ENCODE data around the gene WDR43.
"Not testable (repeated sequence)": the region's sequence is repeated elsewhere in the genome, so short reads cannot be mapped to it uniquely, and the experiment has no call there.

WDR43 gene

GRCh38 chr2:28977176-28977875 is 82.9 kb downstream of the WDR43 start:
- Histone ChIP-seq H3K4me1 (ENCODE audit: control insufficient read depth, insufficient read depth, low read length) (peaks cover 19% of the 10 kb centered on the region), H3K36me3 (ENCODE audit: control insufficient read depth, insufficient read depth, low read length) (no peaks in the 10 kb centered on the region), H3K4me3 (ENCODE audit: insufficient read depth, low read depth, low read length) (no peak overlapping the region), H3K27me3 (ENCODE audit: control insufficient read depth, insufficient read depth, low read length, poor library complexity, severe bottlenecking) (no peaks in the 10 kb centered on the region), H3K27ac (ENCODE audit: insufficient read depth, low read depth, low read length, poor library complexity, severe bottlenecking) (no peak overlapping the region), H3K9me3 (ENCODE audit: control insufficient read depth, low read length) (no peaks in the 10 kb centered on the region)
- WGBS, 2 experiments, result 86 to 88% methylated on average over 10 of the region's 10 CpGs

GRCh38 chr2:28978001-28978400 is 83.5 kb downstream of the WDR43 start:
- not testable (repeated sequence) for H3K9me3 ChIP-seq (ENCODE audit: control insufficient read depth, low read length)
- 93 to 95% methylated on average over 8 of the region's 8 CpGs for WGBS, 2 experiments

GRCh38 chr2:28978606-28979005 is 84.1 kb downstream of the WDR43 start:
- Histone ChIP-seq H3K36me3 (ENCODE audit: control insufficient read depth, insufficient read depth, low read length) (no peaks in the 10 kb centered on the region), H3K4me3 (ENCODE audit: insufficient read depth, low read depth, low read length) (no peak overlapping the region), H3K27me3 (ENCODE audit: control insufficient read depth, insufficient read depth, low read length, poor library complexity, severe bottlenecking) (no peaks in the 10 kb centered on the region), H3K4me1 (ENCODE audit: control insufficient read depth, insufficient read depth, low read length) (peaks cover 20% of the 10 kb centered on the region), H3K27ac (ENCODE audit: insufficient read depth, low read depth, low read length, poor library complexity, severe bottlenecking) (no peak overlapping the region), H3K9me3 (ENCODE audit: control insufficient read depth, low read length) (no peaks in the 10 kb centered on the region)
- WGBS, 2 experiments, result 78 to 82% methylated on average over 6 of the region's 6 CpGs

More at GRCh38 chr2:28978001-28978400, 83.5 kb downstream of the WDR43 start:
- peaks cover 20% of the 10 kb centered on the region for H3K4me1 ChIP-seq (ENCODE audit: control insufficient read depth, insufficient read depth, low read length)
- H3K27ac ChIP-seq (ENCODE audit: insufficient read depth, low read depth, low read length, poor library complexity, severe bottlenecking); H3K27me3 ChIP-seq (ENCODE audit: control insufficient read depth, insufficient read depth, low read length, poor library complexity, severe bottlenecking); H3K36me3 ChIP-seq (ENCODE audit: control insufficient read depth, insufficient read depth, low read length); H3K4me3 ChIP-seq (ENCODE audit: insufficient read depth, low read depth, low read length): not testable (repeated sequence)

GRCh38 chr2:28979041-28979440 is 84.6 kb downstream of the WDR43 start:
- Histone ChIP-seq H3K9me3 (ENCODE audit: control insufficient read depth, low read length) (no peaks in the 10 kb centered on the region), H3K4me1 (ENCODE audit: control insufficient read depth, insufficient read depth, low read length) (peaks cover 20% of the 10 kb centered on the region), H3K27me3 (ENCODE audit: control insufficient read depth, insufficient read depth, low read length, poor library complexity, severe bottlenecking) (no peaks in the 10 kb centered on the region), H3K36me3 (ENCODE audit: control insufficient read depth, insufficient read depth, low read length) (no peaks in the 10 kb centered on the region), H3K4me3 (ENCODE audit: insufficient read depth, low read depth, low read length) (no peak overlapping the region), H3K27ac (ENCODE audit: insufficient read depth, low read depth, low read length, poor library complexity, severe bottlenecking) (no peak overlapping the region)
- 75 to 76% methylated on average over 7 of the region's 7 CpGs for WGBS, 2 experiments

GRCh38 chr2:28979576-28980366 is 85.3 kb downstream of the WDR43 start:
- H3K36me3 ChIP-seq (ENCODE audit: control insufficient read depth, insufficient read depth, low read length), result no peaks in the 10 kb centered on the region
- H3K4me1 ChIP-seq (ENCODE audit: control insufficient read depth, insufficient read depth, low read length), result peaks cover 20% of the 10 kb centered on the region
- WGBS, 2 experiments, result 79 to 80% methylated on average over 13 of the region's 13 CpGs
- no peak overlapping the region for H3K4me3 ChIP-seq (ENCODE audit: insufficient read depth, low read depth, low read length)
- no peaks in the 10 kb centered on the region for H3K9me3 ChIP-seq (ENCODE audit: control insufficient read depth, low read length)
- H3K27ac ChIP-seq (ENCODE audit: insufficient read depth, low read depth, low read length, poor library complexity, severe bottlenecking), result no peak overlapping the region
- H3K27me3 ChIP-seq (ENCODE audit: control insufficient read depth, insufficient read depth, low read length, poor library complexity, severe bottlenecking), result no peaks in the 10 kb centered on the region

- no peaks in the 10 kb centered on the region for H3K36me3 ChIP-seq (ENCODE audit: control insufficient read depth, insufficient read depth, low read length)
- peaks cover 20% of the 10 kb centered on the region for H3K4me1 ChIP-seq (ENCODE audit: control insufficient read depth, insufficient read depth, low read length)
- 64 to 67% methylated on average over 3 of the region's 3 CpGs for WGBS, 2 experiments
- no peaks in the 10 kb centered on the region for H3K9me3 ChIP-seq (ENCODE audit: control insufficient read depth, low read length)
- H3K27me3 ChIP-seq (ENCODE audit: control insufficient read depth, insufficient read depth, low read length, poor library complexity, severe bottlenecking), result no peaks in the 10 kb centered on the region
- H3K27ac ChIP-seq (ENCODE audit: insufficient read depth, low read depth, low read length, poor library complexity, severe bottlenecking), result no peak overlapping the region
- H3K4me3 ChIP-seq (ENCODE audit: insufficient read depth, low read depth, low read length), result no peak overlapping the region
Measured at GRCh38 chr2:28980368-28981015, 86.0 kb downstream of the WDR43 start.

- H3K36me3 ChIP-seq (ENCODE audit: control insufficient read depth, insufficient read depth, low read length), result no peaks in the 10 kb centered on the region
- 60 to 68% methylated on average over 10 of the region's 10 CpGs for WGBS, 2 experiments
- peaks cover 20% of the 10 kb centered on the region for H3K4me1 ChIP-seq (ENCODE audit: control insufficient read depth, insufficient read depth, low read length)
- peak within 1 kb of the TSS; percentile 40 for H3K27ac ChIP-seq (ENCODE audit: insufficient read depth, low read depth, low read length, poor library complexity, severe bottlenecking)
- no peaks in the 10 kb centered on the region for H3K9me3 ChIP-seq (ENCODE audit: control insufficient read depth, low read length)
- no peak within 1 kb of the TSS for H3K4me3 ChIP-seq (ENCODE audit: insufficient read depth, low read depth, low read length)
- no peaks in the 10 kb centered on the region for H3K27me3 ChIP-seq (ENCODE audit: control insufficient read depth, insufficient read depth, low read length, poor library complexity, severe bottlenecking)
Measured at GRCh38 chr2:28981016-28981441, 86.6 kb downstream of the WDR43 start, which contains the start of gene TOGARAM2. TOGARAM2 (plus strand) TSS chr2:28981298; CDS start chr2:28994835, 13,537 bp downstream.

GRCh38 chr2:28981620-28982376 is 87.3 kb downstream of the WDR43 start:
- Histone ChIP-seq H3K36me3 (ENCODE audit: control insufficient read depth, insufficient read depth, low read length) (no peaks in the 10 kb centered on the region), H3K27me3 (ENCODE audit: control insufficient read depth, insufficient read depth, low read length, poor library complexity, severe bottlenecking) (no peaks in the 10 kb centered on the region), H3K27ac (ENCODE audit: insufficient read depth, low read depth, low read length, poor library complexity, severe bottlenecking) (no peak overlapping the region), H3K4me1 (ENCODE audit: control insufficient read depth, insufficient read depth, low read length) (peaks cover 20% of the 10 kb centered on the region), H3K4me3 (ENCODE audit: insufficient read depth, low read depth, low read length) (no peak overlapping the region), H3K9me3 (ENCODE audit: control insufficient read depth, low read length) (no peaks in the 10 kb centered on the region)
- WGBS, 2 experiments, result 76 to 79% methylated on average over 11 of the region's 11 CpGs

- Histone ChIP-seq H3K9me3 (ENCODE audit: control insufficient read depth, low read length) (no peaks in the 10 kb centered on the region), H3K27ac (ENCODE audit: insufficient read depth, low read depth, low read length, poor library complexity, severe bottlenecking) (no peak overlapping the region), H3K4me1 (ENCODE audit: control insufficient read depth, insufficient read depth, low read length) (peaks cover 20% of the 10 kb centered on the region), H3K4me3 (ENCODE audit: insufficient read depth, low read depth, low read length) (no peak overlapping the region), H3K36me3 (ENCODE audit: control insufficient read depth, insufficient read depth, low read length) (no peaks in the 10 kb centered on the region), H3K27me3 (ENCODE audit: control insufficient read depth, insufficient read depth, low read length, poor library complexity, severe bottlenecking) (no peaks in the 10 kb centered on the region)
- 89 to 90% methylated on average over 8 of the region's 8 CpGs for WGBS, 2 experiments
Measured at GRCh38 chr2:28982381-28982950, 88.0 kb downstream of the WDR43 start.

Measured in ectodermal cell (in vitro differentiated cells).